ENCODE results near the gene DMBT1.

GRCh38 chr10:122591736-122592135, 31.2 kb downstream of the DMBT1 start:
- TF ChIP-seq POLR2AphosphoS5 (IDR thresholded peaks at IDR 0.05; ENCODE audit: low read depth, low read length) (no peak), TAF1 (IDR thresholded peaks at IDR 0.05; ENCODE audit: low read depth, low read length) (no peak)
